Fibroblast of lung (primary cell): ENCODE results near the gene PPP1CB.

Source experiments
- CTCF ChIP-seq, 2 donors: IDR thresholded peaks in 1 of 2; conservative IDR thresholded peaks in 1 of 2; 1 replicate in 1 of 2; 2 replicates in 1 of 2; pipeline ENCODE4 v1.5.1; 2011 to 2012; ENCODE audit warnings: low read length in 2 of 2, control low read depth in 1 of 2, inconsistent platforms in 1 of 2, low read depth in 1 of 2, mild to moderate bottlenecking in 1 of 2
- EZH2 ChIP-seq: IDR thresholded peaks from 2 replicates; pipeline ENCODE4 v1.5.1; 2012; ENCODE audit warnings: low read length, control low read depth, mild to moderate bottlenecking; ENCODE audit errors: missing control alignments

DNA sequence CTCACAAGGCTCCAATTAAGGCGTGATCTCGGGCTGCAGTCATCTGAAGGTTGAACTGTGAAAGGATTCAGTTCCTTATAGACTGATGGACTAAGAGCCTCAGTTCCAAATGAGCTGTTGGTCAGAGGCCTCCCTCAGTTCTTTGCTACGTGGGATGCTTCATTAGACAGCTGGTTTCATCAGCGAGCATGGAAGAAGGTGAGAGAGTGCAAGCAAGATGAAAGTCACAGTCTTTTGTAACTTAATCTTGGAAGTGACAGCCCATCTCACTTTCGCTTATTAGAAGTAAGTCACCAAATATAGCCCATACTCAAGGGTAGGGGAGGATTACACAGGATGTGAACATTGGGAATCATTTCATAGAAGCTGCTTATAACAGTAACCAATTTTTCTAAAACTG is 26.8 kb downstream of the PPP1CB start:
- TF ChIP-seq CTCF (conservative IDR thresholded peaks at IDR 0.05 in 1 of 2, IDR thresholded peaks at IDR 0.05 in 1 of 2; ENCODE audit: low read depth in 1 of 2, low read length in 2 of 2) = no peak
- no peak for TF ChIP-seq EZH2
